NCI-H460 (cell line): ENCODE measurements around the gene TBC1D5. TPM values are rescaled to one million over a fixed set of nuclear protein-coding genes. Genes with fewer than 3 reads are reported as not detected.
"Not testable (repeated sequence)": the region's sequence is repeated elsewhere in the genome, so short reads cannot be mapped to it uniquely, and the experiment has no call there.

Experiments used
- DNase-seq: peaks from one replicate; pipeline ENCODE4 v3.0.0-alpha.2; 2016; ENCODE audit warnings: low read depth; ENCODE audit errors: extremely low read depth
- total RNA-seq: library from RNA; depleted of rRNA; stranded (reverse); fragments of >200 nt; shearing (Covaris generic); gene quantifications from 2 replicates; pipeline ENCODE4 v1.2.3, GENCODE V29; 2014

Gene TBC1D5
- total RNA-seq, 1 experiment from 2014 or later, result 48.7 TPM

DNA sequence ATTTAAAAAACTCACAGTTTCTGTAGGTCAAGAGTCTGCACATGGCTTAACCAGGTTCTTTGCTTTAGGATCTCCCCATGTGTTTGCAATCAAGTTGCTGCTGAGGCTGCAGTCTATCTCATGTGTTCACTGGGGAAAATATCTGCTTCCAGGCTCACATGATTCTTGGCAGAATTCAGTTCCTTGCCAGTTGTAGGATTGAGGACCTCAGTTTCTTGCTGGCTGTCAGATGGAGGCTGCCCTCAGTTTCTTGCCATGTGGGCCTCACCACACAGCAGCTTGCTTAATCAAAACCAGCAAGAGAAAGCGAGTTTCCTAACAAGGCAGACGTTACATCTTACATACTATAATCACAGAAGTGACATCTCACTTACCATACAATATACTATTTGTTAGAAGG is 10.0 kb upstream of the TBC1D5 start:
- DNase-seq, result no peak

- no peak for DNase-seq
Observed at GRCh38 chr3:17749705-17750293, 7.4 kb upstream of the TBC1D5 start.

- DNase-seq, result no peak
Observed at GRCh38 chr3:17749281-17749680, 6.8 kb upstream of the TBC1D5 start.

- no peak for DNase-seq
Observed at GRCh38 chr3:17747890-17748247, 5.4 kb upstream of the TBC1D5 start.

- no peak for DNase-seq
Observed at GRCh38 chr3:17747174-17747889, 4.9 kb upstream of the TBC1D5 start.

DNA sequence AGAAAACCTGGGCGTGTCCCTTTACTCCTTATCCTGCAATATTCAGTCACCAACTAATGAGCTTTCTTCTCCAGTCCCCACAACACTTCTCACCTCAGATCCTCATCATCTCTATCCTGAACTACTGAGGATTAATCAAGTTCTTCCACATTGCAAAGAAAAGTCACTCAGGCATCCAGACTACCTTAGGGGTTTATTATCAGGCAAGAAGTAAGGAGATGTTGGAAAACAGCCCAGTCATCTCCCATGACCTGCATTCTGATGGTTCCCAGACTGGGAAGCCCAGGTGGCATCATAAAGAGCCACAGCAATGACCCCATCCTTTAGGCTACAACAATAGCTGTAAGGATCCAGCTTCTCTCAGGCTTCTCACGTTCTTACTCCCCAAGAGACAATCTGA is 3.5 kb upstream of the TBC1D5 start:
- DNase-seq, result no peak

DNA sequence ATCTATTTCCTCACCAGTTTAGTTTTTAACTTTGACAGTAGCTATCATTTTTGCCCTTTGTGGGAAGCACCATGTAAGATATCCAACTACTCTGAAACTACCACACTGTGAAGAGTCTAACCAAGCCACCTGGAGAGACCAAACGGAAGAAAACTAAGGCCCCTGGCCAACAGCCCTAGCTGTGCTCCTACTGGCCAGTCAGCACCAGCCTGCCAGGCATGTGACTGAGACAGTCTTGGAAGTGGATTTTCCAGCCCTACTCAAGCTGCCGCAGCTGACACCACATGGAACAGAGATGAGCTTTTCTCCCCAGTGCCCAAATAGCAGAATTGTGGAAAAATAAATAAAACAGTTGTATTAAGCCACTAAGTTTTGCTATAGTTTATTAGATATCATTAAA is 2.9 kb upstream of the TBC1D5 start:
- DNase-seq, result no peak

GRCh38 chr3:17744693-17745092 is 2.3 kb upstream of the TBC1D5 start:
- DNase-seq, result no peak

DNA sequence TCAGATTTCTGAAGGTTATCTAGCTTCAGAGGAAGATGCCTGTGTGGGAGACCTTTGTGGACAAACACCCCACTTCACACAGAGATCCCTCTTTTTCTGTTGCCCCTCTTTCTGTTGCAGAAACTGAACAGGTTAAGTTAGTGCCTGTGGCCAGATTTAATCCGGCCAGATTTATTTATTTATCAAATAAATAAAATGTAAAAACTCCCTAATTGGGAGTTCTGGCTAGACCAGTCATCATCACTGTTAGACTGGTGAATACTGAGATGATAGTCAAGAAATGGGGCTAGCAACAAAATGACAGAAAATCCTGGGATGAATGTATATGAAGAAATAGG is 1.2 kb upstream of the TBC1D5 start:
- DNase-seq, result no peak

DNA sequence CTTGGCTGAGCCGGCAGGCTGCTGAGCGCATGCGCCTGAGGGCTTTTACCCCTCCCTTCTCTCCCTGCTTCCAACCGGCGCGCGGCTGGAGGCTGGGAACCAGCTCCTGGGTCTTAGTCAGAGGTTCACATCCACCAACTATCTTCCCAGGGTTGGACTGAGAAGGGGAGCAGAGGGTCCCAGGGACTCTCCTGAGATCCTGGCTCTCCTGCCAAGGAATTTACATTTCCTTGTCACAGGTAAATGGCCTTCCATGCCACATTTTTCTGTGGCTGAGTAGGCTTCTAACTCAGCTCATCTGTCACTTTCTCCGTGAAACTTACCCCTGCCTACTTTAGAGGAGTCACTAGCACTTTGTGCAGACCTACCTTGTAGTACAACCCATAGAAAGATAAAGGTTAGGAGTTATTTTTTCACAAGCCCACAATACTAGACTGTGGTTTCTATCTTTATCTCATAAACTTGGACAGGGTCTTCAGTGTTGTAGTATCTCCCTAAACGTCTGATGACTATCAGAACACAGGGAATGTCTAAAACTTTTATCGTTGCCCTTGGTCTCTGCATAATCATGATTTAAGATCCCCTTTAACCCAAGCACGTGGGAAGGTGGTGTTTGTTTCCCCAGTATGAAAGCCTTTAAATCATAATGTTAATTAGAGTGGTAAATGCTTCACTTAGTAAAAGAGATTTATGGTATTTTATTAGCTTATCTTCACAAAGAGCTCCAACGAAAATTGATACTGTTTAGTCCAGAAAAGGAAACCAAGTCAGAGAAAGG is 638 bp upstream of the TBC1D5 start:
- no peak for DNase-seq

GRCh38 chr3:17741621-17742101 is 770 bp downstream of the TBC1D5 start:
- peak; percentile 29 for DNase-seq

DNA sequence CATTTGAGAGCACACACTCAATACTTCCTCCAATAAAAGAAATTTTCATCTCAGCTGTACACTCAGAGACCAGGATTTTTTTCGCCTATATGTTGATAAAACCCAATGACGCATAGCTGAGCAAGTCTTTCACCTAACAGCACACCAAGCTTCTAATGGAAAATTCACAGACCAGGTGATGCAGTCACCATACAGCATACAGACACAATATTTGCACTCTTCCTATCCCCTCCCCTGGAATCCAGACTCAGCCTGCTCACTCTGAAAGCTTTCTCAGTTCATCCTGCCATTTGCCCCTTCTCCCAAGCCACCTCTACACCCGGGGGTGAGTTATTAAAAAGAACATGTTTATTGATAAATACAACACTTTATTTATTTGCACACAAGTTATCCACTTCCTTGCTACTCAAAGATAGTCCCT is 1.7 kb downstream of the TBC1D5 start:
- DNase-seq, result peak; percentile 39

DNA sequence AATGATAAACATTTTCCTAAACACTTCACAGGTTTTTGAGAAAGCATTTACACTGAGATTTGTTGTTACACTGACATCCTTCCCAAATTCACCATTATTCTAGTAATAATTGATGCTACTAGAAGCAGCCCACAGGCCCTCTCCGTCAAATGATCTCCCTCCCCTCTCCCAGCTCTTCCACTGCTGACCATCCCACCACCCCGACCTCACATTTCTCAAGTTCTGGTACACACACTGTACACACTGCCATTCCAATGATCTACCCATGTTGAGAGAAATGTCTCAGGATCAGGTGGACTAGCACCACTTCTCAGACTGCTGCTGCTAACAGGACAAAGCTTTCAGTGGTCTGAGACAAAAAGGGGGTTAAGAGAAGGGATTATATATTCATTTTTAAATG is 3.5 kb downstream of the TBC1D5 start:
- no peak for DNase-seq

DNA sequence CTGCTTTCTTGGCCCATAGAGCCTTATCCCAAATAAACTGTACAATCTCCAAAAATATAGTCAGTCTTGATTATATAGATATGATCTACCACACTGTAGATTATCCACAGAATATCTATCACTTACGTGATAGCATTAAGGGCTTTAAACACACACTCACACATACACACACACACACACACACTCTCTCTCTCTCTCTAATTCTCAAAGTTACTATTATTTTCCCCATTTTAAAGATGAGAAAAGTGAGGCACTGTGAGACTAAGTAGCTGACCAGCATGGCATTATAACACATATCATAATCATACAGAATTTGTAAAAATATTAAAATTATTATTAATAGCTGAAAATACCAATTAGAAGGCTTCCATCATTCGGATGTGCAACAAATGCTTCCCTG is 4.2 kb downstream of the TBC1D5 start:
- no peak for DNase-seq

DNA sequence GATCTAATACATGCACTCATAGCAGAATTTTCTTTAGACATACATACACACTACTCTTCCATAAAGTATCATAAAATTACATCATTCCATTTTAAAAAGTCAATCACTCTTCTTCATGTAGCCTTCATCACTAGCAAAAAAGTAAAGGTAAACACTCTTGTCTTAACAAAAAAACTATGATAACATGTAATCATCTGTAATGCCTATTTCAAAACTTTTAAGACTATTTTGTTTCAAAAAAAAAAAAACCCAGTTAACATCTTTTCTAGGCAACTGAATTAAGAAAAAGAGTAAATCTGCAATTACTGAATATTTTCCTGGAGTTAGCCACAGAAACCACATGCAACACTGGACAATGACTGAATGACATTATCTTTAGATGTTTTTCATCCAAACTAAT is 4.8 kb downstream of the TBC1D5 start:
- no peak for DNase-seq

DNA sequence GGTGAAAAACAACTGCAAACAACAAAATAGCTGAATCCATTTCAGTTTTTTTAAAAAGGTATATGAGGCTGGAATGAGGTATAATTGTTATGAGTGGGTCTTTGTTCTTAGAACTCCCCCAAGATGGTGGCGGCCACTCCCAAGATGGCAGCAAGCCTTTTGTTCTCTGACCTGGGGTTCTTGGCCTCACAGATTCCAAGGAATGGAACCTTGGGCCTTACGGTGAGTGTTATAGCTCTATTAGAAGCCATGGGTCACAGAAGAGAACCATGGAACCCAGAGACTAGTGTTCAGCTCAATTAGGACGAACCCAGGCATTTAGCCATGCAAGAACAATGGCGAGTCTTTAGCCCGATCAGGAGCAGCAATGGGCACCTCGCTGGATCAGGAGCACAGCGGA is 7.1 kb downstream of the TBC1D5 start:
- not testable (repeated sequence) for DNase-seq

DNA sequence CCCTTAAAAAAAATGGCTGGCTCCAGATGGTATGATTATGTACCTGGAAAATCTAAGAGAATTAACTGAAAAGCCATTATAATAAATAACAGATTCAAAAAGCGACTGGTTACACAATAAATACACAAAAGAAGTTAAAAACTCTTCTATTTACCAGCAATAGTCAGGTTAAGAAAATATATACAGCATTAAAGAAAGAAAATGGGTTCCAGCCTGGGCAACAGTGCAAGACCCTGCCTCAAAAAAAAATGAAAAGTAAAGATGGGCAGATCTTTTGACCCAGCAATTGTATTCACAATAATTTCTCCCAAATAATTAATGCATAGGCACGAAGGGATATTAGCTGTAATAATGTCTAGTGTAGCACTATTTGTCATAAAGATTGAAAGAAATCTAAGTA is 8.7 kb downstream of the TBC1D5 start:
- DNase-seq, result no peak

DNA sequence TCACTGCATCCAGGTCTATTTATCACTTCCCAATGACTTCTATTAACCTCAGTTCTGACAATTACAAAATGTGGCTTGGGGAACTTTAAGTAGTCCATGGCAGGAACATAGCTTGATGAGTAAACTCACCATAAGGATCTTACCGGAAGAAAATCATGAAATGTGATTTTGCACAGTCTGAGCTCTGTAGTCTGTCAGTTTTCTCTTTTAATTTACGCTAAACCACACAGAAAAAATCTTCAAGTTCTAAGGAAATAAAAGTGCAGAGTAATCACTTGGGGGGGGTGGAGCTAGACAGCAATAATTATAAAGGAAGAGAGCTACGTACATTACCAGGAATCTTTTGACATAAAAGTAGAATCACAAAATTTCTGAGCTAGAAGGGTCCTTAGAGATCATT is 9.2 kb downstream of the TBC1D5 start:
- no peak for DNase-seq

- DNase-seq, result no peak
Observed at GRCh38 chr3:17730318-17730967, 12.0 kb downstream of the TBC1D5 start.

- DNase-seq, result no peak
Observed at GRCh38 chr3:17726313-17726712, 16.1 kb downstream of the TBC1D5 start.

- not testable (repeated sequence) for DNase-seq
Observed at GRCh38 chr3:17725844-17726243, 16.6 kb downstream of the TBC1D5 start.
